Common myeloid progenitor, CD34-positive (primary cell): Measurements from ENCODE around the gene PPP1R13B.
"Not testable (repeated sequence)": the region's sequence is repeated elsewhere in the genome, so short reads cannot be mapped to it uniquely, and the experiment has no call there.

Source experiments
- CTCF ChIA-PET: fragments of 350-600 bp; sonication (Branson Sonifier 250); formaldehyde crosslinking; loops from one replicate; lab custom pipeline; 2021; ENCODE audit warnings: antibody characterized with exemption; lab: Charles Lee
- POLR2A ChIA-PET: fragments of 350-600 bp; sonication (Branson Sonifier 250); formaldehyde crosslinking; loops from one replicate; lab custom pipeline; 2021; ENCODE audit warnings: antibody characterized with exemption; lab: Charles Lee
- DNase-seq, 3 donors: peaks; one replicate each; pipeline versions ENCODE4 v3.0.0 to v3.0.0-alpha.2; 2013
- H3K27ac ChIP-seq, 2 experiments: 1 replicate in 1 of 2; 2 replicates in 1 of 2; pipeline ENCODE4 v1.7.0; 2013; ENCODE audit warnings: inconsistent platforms in 2 of 2, low read length in 2 of 2, mild to moderate bottlenecking in 2 of 2, low read depth in 1 of 2, moderate library complexity in 1 of 2; ENCODE audit not compliant: severe bottlenecking in 2 of 2, insufficient read depth in 1 of 2, poor library complexity in 1 of 2
- H3K27me3 ChIP-seq, 5 experiments: replicated peaks in 2 of 5; 1 replicate in 3 of 5; 2 replicates in 2 of 5; pipeline versions ENCODE4 v1.6.1 to v1.7.0; 2013; ENCODE audit warnings: low read length in 4 of 5, mild to moderate bottlenecking in 2 of 5, moderate library complexity in 2 of 5, inconsistent platforms in 1 of 5; ENCODE audit not compliant: insufficient read depth in 5 of 5, control insufficient read depth in 4 of 5
- H3K36me3 ChIP-seq, 4 experiments: 1 replicate in 2 of 4; 2 replicates in 2 of 4; pipeline versions ENCODE4 v1.6.1 to v1.7.0; 2013; ENCODE audit warnings: low read length in 3 of 4, control low read depth in 1 of 4, mild to moderate bottlenecking in 1 of 4; ENCODE audit not compliant: control insufficient read depth in 4 of 4, insufficient read depth in 4 of 4
- H3K4me1 ChIP-seq, 4 experiments: 1 replicate in 3 of 4; 2 replicates in 1 of 4; pipeline versions ENCODE4 v1.6.1 to v1.7.1; 2013; ENCODE audit warnings: low read length in 3 of 4, mild to moderate bottlenecking in 3 of 4, control low read depth in 1 of 4, inconsistent platforms in 1 of 4, moderate library complexity in 1 of 4; ENCODE audit not compliant: control insufficient read depth in 4 of 4, insufficient read depth in 4 of 4; ENCODE audit errors: control extremely low read depth in 1 of 4
- H3K4me3 ChIP-seq, 7 experiments: 1 replicate in 4 of 7; 2 replicates in 3 of 7; pipeline versions ENCODE4 v1.5.1 to v1.7.0; 2013; ENCODE audit warnings: mild to moderate bottlenecking in 7 of 7, low read length in 6 of 7, moderate library complexity in 6 of 7, inconsistent platforms in 2 of 7, low read depth in 2 of 7, control low read depth in 1 of 7; ENCODE audit not compliant: insufficient read depth in 4 of 7, control insufficient read depth in 1 of 7; ENCODE audit errors: extremely low read depth in 1 of 7
- H3K9me3 ChIP-seq, 5 experiments: 1 replicate in 4 of 5; 2 replicates in 1 of 5; pipeline versions ENCODE4 v1.6.1 to v1.7.1; 2013; ENCODE audit warnings: low read length in 4 of 5, mild to moderate bottlenecking in 2 of 5, inconsistent platforms in 1 of 5, low read depth in 1 of 5, moderate library complexity in 1 of 5; ENCODE audit not compliant: control insufficient read depth in 4 of 5, insufficient read depth in 2 of 5; ENCODE audit errors: control extremely low read depth in 1 of 5
- WGBS: methylation state at CpG from one replicate; pipeline ENCODE4 v1.1.5; 2013; ENCODE audit not compliant: insufficient coverage; 5-methylcytosine and 5-hydroxymethylcytosine counted together

Gene PPP1R13B

DNA sequence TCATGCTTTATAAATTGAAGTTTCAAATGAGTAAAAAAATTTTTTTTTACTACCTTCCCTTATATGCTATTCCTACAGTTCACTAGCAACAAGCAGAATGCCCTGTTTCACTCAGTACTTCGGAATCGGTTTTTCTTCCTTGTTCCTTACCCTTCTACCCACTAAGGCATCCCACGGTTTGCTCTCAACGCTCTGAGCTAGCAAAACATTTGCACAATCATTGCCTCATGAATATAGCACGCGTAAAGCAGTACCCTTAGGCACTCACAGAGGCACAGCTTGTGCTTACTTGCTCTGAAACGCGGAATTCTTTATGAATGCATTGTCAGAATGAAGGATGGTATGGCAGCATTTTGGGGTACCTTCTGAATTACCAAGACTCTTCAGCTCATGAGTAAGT, 45.0 kb downstream of the PPP1R13B start:
- ChIA-PET POLR2A (no interaction called here), CTCF (interaction anchor here (1.1 to 7.9 kb wide), 4 partner anchors 97 to 179 kb away, joined by 3 to 119 read pairs (median 3); no protein-coding TSS in a partner anchor)
- Histone ChIP-seq H3K36me3 (no peaks in the 10 kb centered on the region), H3K27me3 (no peaks in the 10 kb centered on the region), H3K4me1 (no peaks in the 10 kb centered on the region), H3K27ac (no peak overlapping the region), H3K4me3 (no peak overlapping the region), H3K9me3 (no peaks in the 10 kb centered on the region)
- WGBS, result over 99% methylated on average over 8 of the region's 8 CpGs
- DNase-seq, result no peak

DNA sequence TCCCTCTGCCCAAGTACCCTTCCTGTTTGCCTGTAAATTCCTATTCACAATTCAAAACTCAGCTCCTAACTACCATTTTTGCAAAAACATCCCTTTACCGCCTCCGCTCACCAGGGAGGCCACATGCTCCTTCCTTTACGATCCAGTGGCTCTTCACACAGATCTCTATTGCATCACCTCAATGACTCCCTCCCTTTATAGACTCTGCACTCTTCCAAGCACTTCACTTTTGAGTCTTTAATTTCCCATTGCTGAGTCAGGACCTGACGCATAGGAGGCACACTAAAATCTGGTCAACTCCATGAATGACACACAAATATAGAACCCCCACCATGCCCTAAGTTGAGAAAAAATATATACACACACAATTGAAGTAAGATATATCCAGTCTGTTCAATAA, 45.9 kb downstream of the PPP1R13B start:
- Histone ChIP-seq H3K4me1 (no peaks in the 10 kb centered on the region), H3K36me3 (no peaks in the 10 kb centered on the region), H3K27ac (no peak overlapping the region), H3K9me3 (no peaks in the 10 kb centered on the region), H3K27me3 (no peaks in the 10 kb centered on the region), H3K4me3 (no peak overlapping the region)
- no peak for DNase-seq
- CTCF ChIA-PET, result interaction anchor here (1.3 kb wide), 1 partner anchor 100 kb away, joined by 3 read pairs; no protein-coding TSS in a partner anchor
- 92% methylated on average over 4 of the region's 4 CpGs for WGBS
- POLR2A ChIA-PET, result no interaction called here

DNA sequence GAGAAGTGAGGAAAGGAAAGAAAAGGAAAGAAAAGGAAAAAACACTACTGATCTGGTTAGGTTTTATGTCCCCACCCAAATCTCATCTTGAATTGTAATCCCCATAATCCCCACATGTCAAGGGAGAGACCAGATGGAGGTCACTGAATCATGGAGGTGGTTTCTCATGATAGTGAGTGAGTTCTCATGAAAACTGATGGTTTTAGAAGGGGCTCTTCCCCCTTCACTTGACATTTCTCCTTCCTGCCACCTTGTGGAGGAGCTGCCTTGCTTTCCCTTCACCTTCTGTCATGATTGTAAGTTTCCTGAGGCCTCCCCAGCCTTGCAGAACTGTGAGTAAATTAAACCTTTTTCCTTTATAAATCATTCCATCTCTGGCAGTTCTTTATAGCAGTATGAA, 54.2 kb downstream of the PPP1R13B start:
- H3K4me3 ChIP-seq, H3K36me3 ChIP-seq, H3K27ac ChIP-seq, POLR2A ChIA-PET, H3K4me1 ChIP-seq, H3K27me3 ChIP-seq, H3K9me3 ChIP-seq: not testable (repeated sequence)
- DNase-seq, result peak; percentile 7 to 39 (median 36)
- CTCF ChIA-PET, result interaction anchor here (0.6 to 1.6 kb wide), 2 partner anchors 11 to 23 kb away, joined by 3 to 4 read pairs; no protein-coding TSS in a partner anchor

DNA sequence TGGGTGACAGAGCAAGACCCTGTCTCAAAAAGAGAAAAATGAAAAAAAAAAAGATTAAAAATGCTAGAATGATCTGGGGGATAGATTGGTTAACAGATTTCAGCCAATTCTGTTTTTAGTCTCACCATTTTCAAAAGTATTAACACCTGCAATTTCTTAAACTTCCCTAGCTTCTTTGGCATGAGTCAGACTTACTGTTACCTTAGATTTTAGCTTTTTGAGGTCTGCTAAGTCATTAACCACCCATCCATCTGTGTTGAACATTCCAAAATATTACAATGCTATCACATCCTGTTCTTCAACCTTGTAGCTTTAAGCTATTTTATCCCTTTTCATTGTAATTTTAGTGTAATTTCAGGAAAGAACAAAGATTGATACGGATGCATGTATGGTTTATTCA, 59.3 kb downstream of the PPP1R13B start:
- CTCF ChIA-PET, result interaction anchor here (0.6 kb wide), 1 partner anchor 12 kb away, joined by 3 read pairs; no protein-coding TSS in a partner anchor
- H3K4me3 ChIP-seq, result no peak overlapping the region
- peaks cover 0 to 9% (median 0%) of the 10 kb centered on the region in 4 experiments for H3K4me1 ChIP-seq
- H3K9me3 ChIP-seq, result no peaks in the 10 kb centered on the region
- no peaks in the 10 kb centered on the region for H3K27me3 ChIP-seq
- POLR2A ChIA-PET, result no interaction called here
- DNase-seq, result peak; percentile 2 to 65 (median 50)
- H3K27ac ChIP-seq, result no peak overlapping the region
- H3K36me3 ChIP-seq, result no peaks in the 10 kb centered on the region
- WGBS, result no CpG with 5 or more reads among the region's 1 CpG

DNA sequence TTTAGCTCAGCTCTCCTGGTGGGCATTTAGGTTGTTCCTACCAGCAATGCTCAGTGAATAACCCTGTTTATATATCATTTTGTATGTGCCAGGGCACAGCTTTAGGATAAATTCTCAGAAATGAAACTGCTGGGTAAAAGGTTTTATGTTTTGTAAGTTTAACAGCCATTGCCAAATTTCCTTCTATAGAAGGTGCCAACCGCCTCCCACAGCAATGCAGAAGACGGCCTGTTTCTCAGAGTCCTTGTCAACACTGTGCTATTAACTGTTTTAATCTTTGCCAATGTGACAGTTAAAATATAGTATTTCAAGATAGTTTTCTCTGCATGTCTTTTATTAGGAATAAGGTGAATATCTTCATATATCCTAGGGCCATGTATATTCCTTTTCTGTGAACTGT, 65.0 kb downstream of the PPP1R13B start:
- no peak overlapping the region for H3K4me3 ChIP-seq

DNA sequence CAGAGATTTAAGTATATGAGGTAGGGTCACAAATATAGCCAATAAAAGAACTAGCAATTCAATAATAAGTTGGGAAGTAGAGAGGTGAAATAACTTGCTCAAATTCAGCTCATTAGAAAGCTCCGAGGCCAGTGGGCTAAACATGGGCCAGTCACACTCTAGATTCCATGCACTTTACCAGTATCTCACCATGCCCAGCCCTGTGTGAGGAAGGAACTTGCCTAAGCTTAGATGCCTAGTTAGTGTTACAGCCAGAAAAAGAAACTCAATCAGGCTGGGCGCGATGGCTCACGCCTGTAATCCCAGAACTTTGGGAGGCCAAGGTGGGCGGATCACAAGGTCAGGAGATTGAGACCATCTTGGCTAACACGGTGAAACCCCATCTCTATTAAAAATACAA, 71.1 kb downstream of the PPP1R13B start:
- WGBS, result 98% methylated on average over 4 of the region's 6 CpGs
- H3K4me3 ChIP-seq, H3K9me3 ChIP-seq, H3K4me1 ChIP-seq, H3K36me3 ChIP-seq, DNase-seq, H3K27me3 ChIP-seq, H3K27ac ChIP-seq, POLR2A ChIA-PET: not testable (repeated sequence)
- CTCF ChIA-PET, result interaction anchor here (1.7 kb wide), 1 partner anchor 22 kb away, joined by 5 read pairs; no protein-coding TSS in a partner anchor

More for the DNA sequence above, 65.0 kb downstream of the PPP1R13B start:
- Histone ChIP-seq H3K36me3 (no peaks in the 10 kb centered on the region), H3K9me3 (no peaks in the 10 kb centered on the region), H3K4me1 (no peaks in the 10 kb centered on the region), H3K27ac (no peak overlapping the region), H3K27me3 (no peaks in the 10 kb centered on the region)
- DNase-seq, result no peak
- no CpG with 5 or more reads among the region's 2 CpGs for WGBS
- POLR2A ChIA-PET, result interaction anchor here (0.6 kb wide), 1 partner anchor 183 kb away, joined by 4 read pairs; no protein-coding TSS in a partner anchor
- CTCF ChIA-PET, result no interaction called here

DNA sequence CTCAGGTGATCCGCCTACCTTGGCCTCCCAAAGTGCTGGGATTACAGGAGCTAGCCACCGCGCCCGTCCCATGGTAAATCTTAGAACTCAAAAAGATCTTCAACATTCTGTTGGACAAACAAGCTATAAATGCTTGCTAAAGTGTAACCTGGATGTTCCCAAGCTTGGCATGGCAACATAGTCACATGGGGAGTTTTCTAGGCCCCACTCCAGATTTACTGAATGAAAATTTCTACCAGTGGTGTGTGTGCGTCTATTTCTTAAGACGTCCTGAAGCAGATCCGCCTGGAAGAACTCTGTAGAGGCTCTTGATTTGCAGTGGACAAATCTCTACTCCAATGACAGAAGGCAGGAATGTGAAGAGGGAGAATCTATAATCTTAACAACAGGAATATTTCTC, 71.9 kb downstream of the PPP1R13B start:
- H3K4me1 ChIP-seq, result no peaks in the 10 kb centered on the region
- no peak for DNase-seq
- CTCF ChIA-PET, result interaction anchor here (1.7 kb wide), 1 partner anchor 21 kb away, joined by 5 read pairs; no protein-coding TSS in a partner anchor
- H3K9me3 ChIP-seq, result peaks cover 0 to 5% (median 0%) of the 10 kb centered on the region in 5 experiments
- WGBS, result 92% methylated on average over 5 of the region's 7 CpGs
- no peaks in the 10 kb centered on the region for H3K36me3 ChIP-seq
- no peak overlapping the region for H3K27ac ChIP-seq
- no peak overlapping the region for H3K4me3 ChIP-seq
- no peaks in the 10 kb centered on the region for H3K27me3 ChIP-seq
- POLR2A ChIA-PET, result no interaction called here
